Prostate gland (tissue), 2 donors: ENCODE data around the gene ZCWPW2. TPM values are rescaled to one million over a fixed set of nuclear protein-coding genes. Genes with fewer than 3 reads are reported as not detected.

ENCODE experiments used
- DNase-seq: peaks from one replicate; pipeline ENCODE4 v3.0.0-alpha.2; 2019; ENCODE audit warnings: low spot score
- H3K27ac ChIP-seq, 2 donors: fragments of 200-600 bp; sonication (generic); 2 replicates each; pipeline ENCODE4 v1.5.1; 2017 to 2019
- H3K27me3 ChIP-seq: fragments of 200-600 bp; sonication (generic); replicated peaks from 2 replicates; pipeline ENCODE4 v1.5.1; 2019; ENCODE audit not compliant: insufficient read depth
- H3K36me3 ChIP-seq, 2 donors: fragments of 200-600 bp; sonication (generic); 1 replicate in 1 of 2; 2 replicates in 1 of 2; pipeline versions ENCODE4 v1.5.1 to v1.8.1; 2017 to 2019
- H3K4me1 ChIP-seq: fragments of 200-600 bp; sonication (generic); replicated peaks from 2 replicates; pipeline ENCODE4 v1.5.1; 2019
- H3K4me3 ChIP-seq, 2 donors: fragments of 200-600 bp; sonication (generic); 2 replicates each; pipeline ENCODE4 v1.5.1; 2017 to 2019
- H3K9me3 ChIP-seq: fragments of 200-600 bp; sonication (generic); 2 replicates; pipeline ENCODE4 v1.5.1; 2017
- CTCF ChIP-seq, 4 experiments: fragments of 200-600 bp in 2 of 4; fragments of 450-650 bp in 2 of 4; sonication (generic) in 2 of 4; IDR thresholded peaks; 1 replicate in 3 of 4; 2 replicates in 1 of 4; pipeline ENCODE4 v1.5.1; 2016 to 2019; ENCODE audit warnings: antibody characterized with exemption in 4 of 4, mild to moderate bottlenecking in 2 of 4, moderate library complexity in 2 of 4
- POLR2A ChIP-seq: fragments of 450-650 bp; IDR thresholded peaks from one replicate; pipeline ENCODE4 v1.6.1; 2016; ENCODE audit warnings: antibody characterized with exemption, mild to moderate bottlenecking
- POLR2AphosphoS5 ChIP-seq: sonication (generic); formaldehyde crosslinking; IDR thresholded peaks from one replicate; pipeline ENCODE4 v1.6.1; 2017; ENCODE audit warnings: antibody characterized with exemption
- WGBS: methylation state at CpG from one replicate; pipeline ENCODE4 v1.1.5; 2018; 5-methylcytosine and 5-hydroxymethylcytosine counted together
- intact Hi-C: fragments of 100-400 bp; cut with DNase I; formaldehyde crosslinking; loops from one replicate; pipeline ENCODE4 v1.14.2; 2022
- total RNA-seq, 2 donors: library from RNA; depleted of rRNA; stranded (reverse); fragments of >200 nt; gene quantifications; one replicate each; pipeline ENCODE4 v1.1.0, GENCODE V29; 2016

Gene ZCWPW2
- total RNA-seq, 2 donors from 2014 or later = 0.80 to 1.7 TPM

GRCh38 chr3:28476194-28476593, 127.7 kb downstream of the ZCWPW2 start:
- Histone ChIP-seq H3K4me3 (no peak overlapping the region), H3K4me1 (no peaks in the 10 kb centered on the region), H3K9me3 (no peaks in the 10 kb centered on the region), H3K36me3 (no peaks in the 10 kb centered on the region), H3K27ac (no peak overlapping the region), H3K27me3 (no peaks in the 10 kb centered on the region)
- intact Hi-C loops = loop anchor here (10.0 kb wide), 2 partner anchors 249 to 1299 kb away; no protein-coding TSS in a partner anchor
- TF ChIP-seq CTCF (IDR thresholded peaks at IDR 0.05) (peak; percentile 25 to 70 (median 52)), POLR2A (no peak)
- no peak for DNase-seq

- H3K4me3 ChIP-seq = no peak overlapping the region
- 86% methylated on average over 5 of the region's 5 CpGs for WGBS
- H3K27me3 ChIP-seq = no peaks in the 10 kb centered on the region
- intact Hi-C loops = loop anchor here (10.0 kb wide), 2 partner anchors 248 to 1298 kb away; no protein-coding TSS in a partner anchor
- no peaks in the 10 kb centered on the region for H3K9me3 ChIP-seq
- H3K27ac ChIP-seq = no peak overlapping the region
- H3K4me1 ChIP-seq = no peaks in the 10 kb centered on the region
- no peaks in the 10 kb centered on the region for H3K36me3 ChIP-seq
- TF ChIP-seq CTCF (IDR thresholded peaks at IDR 0.05) (no peak), POLR2A (no peak), POLR2AphosphoS5 (no peak)
- no peak for DNase-seq
Measured at GRCh38 chr3:28476764-28477163, 128.2 kb downstream of the ZCWPW2 start.

- DNase-seq = no peak
- Histone ChIP-seq H3K27ac (no peak overlapping the region), H3K4me1 (no peaks in the 10 kb centered on the region), H3K9me3 (no peaks in the 10 kb centered on the region), H3K4me3 (no peak overlapping the region), H3K27me3 (no peaks in the 10 kb centered on the region), H3K36me3 (no peaks in the 10 kb centered on the region)
- intact Hi-C loops = no loop called here
- no peak for TF ChIP-seq CTCF (IDR thresholded peaks at IDR 0.05)
Measured at GRCh38 chr3:28485164-28485563, 136.6 kb downstream of the ZCWPW2 start.

- no peaks in the 10 kb centered on the region for H3K4me1 ChIP-seq
- intact Hi-C loops = no loop called here
- no peaks in the 10 kb centered on the region for H3K9me3 ChIP-seq
- H3K4me3 ChIP-seq = no peak overlapping the region
- H3K27ac ChIP-seq = no peak overlapping the region
- TF ChIP-seq CTCF (IDR thresholded peaks at IDR 0.05) (no peak), POLR2AphosphoS5 (no peak), POLR2A (no peak)
- DNase-seq = no peak
- no peaks in the 10 kb centered on the region for H3K27me3 ChIP-seq
- H3K36me3 ChIP-seq = no peaks in the 10 kb centered on the region
Measured at GRCh38 chr3:28495301-28495700, 146.8 kb downstream of the ZCWPW2 start.

- no peaks in the 10 kb centered on the region for H3K9me3 ChIP-seq
- no peaks in the 10 kb centered on the region for H3K4me1 ChIP-seq
- no peak for DNase-seq
- WGBS = 80% methylated on average over 6 of the region's 6 CpGs
- no peaks in the 10 kb centered on the region for H3K27me3 ChIP-seq
- TF ChIP-seq POLR2A = no peak
- TF ChIP-seq CTCF (IDR thresholded peaks at IDR 0.05) = no peak
- TF ChIP-seq POLR2AphosphoS5 = no peak
- H3K4me3 ChIP-seq = no peak overlapping the region
- H3K27ac ChIP-seq = no peak overlapping the region
- H3K36me3 ChIP-seq = no peaks in the 10 kb centered on the region
- intact Hi-C loops = no loop called here
Measured at GRCh38 chr3:28502397-28502937, 153.9 kb downstream of the ZCWPW2 start.
